ENCODE measurements around the gene COX7B.
"Not testable (repeated sequence)": the region's sequence is repeated elsewhere in the genome, so short reads cannot be mapped to it uniquely, and the experiment has no call there.

The COX7B gene

DNA sequence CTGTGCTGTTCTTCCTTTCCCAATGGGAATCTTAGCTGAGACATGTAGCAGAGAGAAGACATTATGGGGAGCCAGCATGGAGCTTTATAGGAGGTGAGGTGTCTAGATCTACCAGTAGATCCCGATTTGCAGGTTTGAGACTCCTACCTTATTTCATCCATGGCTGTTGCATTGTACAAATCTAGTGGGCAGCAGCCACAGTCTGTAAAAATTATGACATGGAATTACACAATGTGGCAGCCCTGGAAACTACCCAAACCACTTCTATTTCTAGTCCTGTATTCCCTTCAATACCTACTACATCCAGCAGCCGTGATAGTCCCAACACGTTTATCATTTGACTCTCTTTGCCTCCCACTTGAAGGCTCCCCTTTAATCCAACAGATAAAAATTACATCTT, 19.3 kb downstream of the COX7B start:
- H3K27me3 ChIP-seq (ENCODE audit: control insufficient read depth, insufficient read depth, low read length): no peaks in the 10 kb centered on the region
- no peaks in the 10 kb centered on the region for H3K9me3 ChIP-seq (replicated peaks; ENCODE audit: low read length)
- H3K4me3 ChIP-seq (ENCODE audit: low read length): no peak overlapping the region
- H3K36me3 ChIP-seq (ENCODE audit: insufficient read depth, low read length): no peaks in the 10 kb centered on the region
- no peaks in the 10 kb centered on the region for H3K4me1 ChIP-seq (ENCODE audit: control insufficient read depth, insufficient read depth, low read length)
- H3K4me2 ChIP-seq (ENCODE audit: low read length): no peak overlapping the region
- H3K9ac ChIP-seq (ENCODE audit: low read depth, low read length): no peak overlapping the region

DNA sequence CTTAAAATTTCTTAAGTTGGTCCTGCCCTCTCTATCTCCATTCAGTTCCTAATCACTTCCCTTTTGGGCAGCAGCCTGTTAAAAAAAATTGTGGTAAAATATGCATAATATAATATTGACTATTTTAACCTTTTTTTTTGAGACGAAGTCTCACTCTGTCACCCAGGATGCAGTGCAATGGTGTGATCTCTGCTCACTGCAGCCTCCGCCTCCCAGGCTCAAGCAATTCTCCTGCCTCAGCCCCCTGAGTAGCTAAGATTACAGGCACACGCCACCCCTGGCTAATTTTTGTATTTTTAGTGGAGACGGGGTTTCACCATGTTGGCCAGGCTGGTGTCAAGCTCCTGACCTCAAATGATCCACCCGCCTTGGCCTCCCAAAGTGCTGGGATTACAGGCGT, 20.1 kb downstream of the COX7B start:
- not testable (repeated sequence) for H3K4me3 ChIP-seq (ENCODE audit: low read length); H3K4me1 ChIP-seq (ENCODE audit: control insufficient read depth, insufficient read depth, low read length); H3K4me2 ChIP-seq (ENCODE audit: low read length); H3K27me3 ChIP-seq (ENCODE audit: control insufficient read depth, insufficient read depth, low read length); H3K9me3 ChIP-seq (replicated peaks; ENCODE audit: low read length); H3K36me3 ChIP-seq (ENCODE audit: insufficient read depth, low read length); H3K9ac ChIP-seq (ENCODE audit: low read depth, low read length)

GRCh38 chrX:77922787-77923186, 23.5 kb downstream of the COX7B start:
- Histone ChIP-seq H3K4me2 (ENCODE audit: low read length) (no peak overlapping the region), H3K36me3 (ENCODE audit: insufficient read depth, low read length) (no peaks in the 10 kb centered on the region), H3K4me3 (ENCODE audit: low read length) (no peak overlapping the region), H3K9me3 (replicated peaks; ENCODE audit: low read length) (no peaks in the 10 kb centered on the region), H3K4me1 (ENCODE audit: control insufficient read depth, insufficient read depth, low read length) (no peaks in the 10 kb centered on the region), H3K27me3 (ENCODE audit: control insufficient read depth, insufficient read depth, low read length) (no peaks in the 10 kb centered on the region), H3K9ac (ENCODE audit: low read depth, low read length) (no peak overlapping the region)

DNA sequence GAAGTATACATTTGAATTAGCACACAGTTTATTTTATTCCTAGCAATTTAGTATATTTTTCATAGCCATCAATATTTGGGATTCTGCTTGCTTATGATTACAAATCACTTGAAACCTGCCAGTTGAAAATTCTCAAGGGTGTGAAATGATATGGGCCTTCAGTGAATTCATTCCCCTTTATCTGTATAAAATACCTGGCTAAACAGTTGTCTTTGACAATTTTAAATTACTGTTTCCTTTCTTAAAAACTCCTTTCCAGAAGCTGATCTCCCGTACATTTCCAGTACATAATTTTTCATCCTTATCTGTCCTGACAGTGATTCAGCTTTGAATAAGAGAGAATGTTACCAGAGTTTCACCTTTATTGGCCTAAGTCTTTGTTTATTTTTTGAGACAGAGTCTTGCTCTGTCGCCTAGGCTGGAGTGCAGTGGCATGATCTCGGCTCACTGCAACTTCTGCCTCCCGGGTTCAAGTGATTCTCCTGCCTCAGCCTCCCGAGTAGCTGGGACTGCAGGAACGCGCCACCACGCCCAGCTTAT, 25.1 kb downstream of the COX7B start:
- Histone ChIP-seq H3K27me3 (ENCODE audit: control insufficient read depth, insufficient read depth, low read length) (no peaks in the 10 kb centered on the region), H3K9ac (ENCODE audit: low read depth, low read length) (no peak overlapping the region), H3K4me3 (ENCODE audit: low read length) (no peak overlapping the region), H3K4me1 (ENCODE audit: control insufficient read depth, insufficient read depth, low read length) (no peaks in the 10 kb centered on the region), H3K36me3 (ENCODE audit: insufficient read depth, low read length) (no peaks in the 10 kb centered on the region), H3K9me3 (replicated peaks; ENCODE audit: low read length) (no peaks in the 10 kb centered on the region), H3K4me2 (ENCODE audit: low read length) (no peak overlapping the region)

- Histone ChIP-seq H3K4me2 (ENCODE audit: low read length) (no peak overlapping the region), H3K36me3 (ENCODE audit: insufficient read depth, low read length) (no peaks in the 10 kb centered on the region), H3K4me3 (ENCODE audit: low read length) (no peak overlapping the region), H3K4me1 (ENCODE audit: control insufficient read depth, insufficient read depth, low read length) (no peaks in the 10 kb centered on the region), H3K9me3 (replicated peaks; ENCODE audit: low read length) (no peaks in the 10 kb centered on the region), H3K27me3 (ENCODE audit: control insufficient read depth, insufficient read depth, low read length) (no peaks in the 10 kb centered on the region), H3K9ac (ENCODE audit: low read depth, low read length) (no peak overlapping the region)
These were observed 26.5 kb downstream of the COX7B start for GRCh38 chrX:77925764-77926163.

DNA sequence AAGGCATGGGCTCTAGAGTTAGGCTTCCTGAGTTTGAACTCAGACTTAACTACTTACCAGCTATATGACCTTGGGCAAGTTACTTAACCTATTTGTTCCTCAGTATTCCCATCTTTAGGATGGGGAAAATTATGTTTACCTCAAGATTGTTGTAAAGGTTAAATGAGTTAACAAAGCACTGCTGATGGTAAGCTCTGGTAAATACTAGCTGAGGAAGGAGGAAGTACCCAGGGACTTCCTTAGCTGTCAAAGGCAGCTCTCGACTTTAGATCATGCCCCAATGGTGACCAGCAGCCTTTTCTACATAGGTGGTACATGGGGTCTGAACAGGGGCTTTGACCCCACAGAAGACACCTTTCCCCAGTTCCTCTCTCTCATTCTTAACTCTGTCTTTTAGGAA, 31.3 kb downstream of the COX7B start:
- Histone ChIP-seq H3K36me3 (ENCODE audit: insufficient read depth, low read length) (no peaks in the 10 kb centered on the region), H3K27me3 (ENCODE audit: control insufficient read depth, insufficient read depth, low read length) (no peaks in the 10 kb centered on the region), H3K4me3 (ENCODE audit: low read length) (no peak overlapping the region), H3K4me1 (ENCODE audit: control insufficient read depth, insufficient read depth, low read length) (no peaks in the 10 kb centered on the region), H3K4me2 (ENCODE audit: low read length) (no peak overlapping the region), H3K9me3 (replicated peaks; ENCODE audit: low read length) (no peaks in the 10 kb centered on the region), H3K9ac (ENCODE audit: low read depth, low read length) (no peak overlapping the region)

GRCh38 chrX:77935886-77936285, 36.6 kb downstream of the COX7B start:
- H3K9me3 ChIP-seq (replicated peaks; ENCODE audit: low read length): no peaks in the 10 kb centered on the region
- no peaks in the 10 kb centered on the region for H3K27me3 ChIP-seq (ENCODE audit: control insufficient read depth, insufficient read depth, low read length)
- H3K4me2 ChIP-seq (ENCODE audit: low read length): no peak overlapping the region
- peaks cover 8% of the 10 kb centered on the region for H3K4me1 ChIP-seq (ENCODE audit: control insufficient read depth, insufficient read depth, low read length)
- H3K9ac ChIP-seq (ENCODE audit: low read depth, low read length): no peak overlapping the region
- no peaks in the 10 kb centered on the region for H3K36me3 ChIP-seq (ENCODE audit: insufficient read depth, low read length)
- no peak overlapping the region for H3K4me3 ChIP-seq (ENCODE audit: low read length)

GRCh38 chrX:77936299-77936698, 37.0 kb downstream of the COX7B start:
- Histone ChIP-seq H3K4me1 (ENCODE audit: control insufficient read depth, insufficient read depth, low read length) (peaks cover 8% of the 10 kb centered on the region), H3K9ac (ENCODE audit: low read depth, low read length) (no peak overlapping the region), H3K36me3 (ENCODE audit: insufficient read depth, low read length) (no peaks in the 10 kb centered on the region), H3K9me3 (replicated peaks; ENCODE audit: low read length) (no peaks in the 10 kb centered on the region), H3K4me3 (ENCODE audit: low read length) (no peak overlapping the region), H3K4me2 (ENCODE audit: low read length) (no peak overlapping the region), H3K27me3 (ENCODE audit: control insufficient read depth, insufficient read depth, low read length) (no peaks in the 10 kb centered on the region)

DNA sequence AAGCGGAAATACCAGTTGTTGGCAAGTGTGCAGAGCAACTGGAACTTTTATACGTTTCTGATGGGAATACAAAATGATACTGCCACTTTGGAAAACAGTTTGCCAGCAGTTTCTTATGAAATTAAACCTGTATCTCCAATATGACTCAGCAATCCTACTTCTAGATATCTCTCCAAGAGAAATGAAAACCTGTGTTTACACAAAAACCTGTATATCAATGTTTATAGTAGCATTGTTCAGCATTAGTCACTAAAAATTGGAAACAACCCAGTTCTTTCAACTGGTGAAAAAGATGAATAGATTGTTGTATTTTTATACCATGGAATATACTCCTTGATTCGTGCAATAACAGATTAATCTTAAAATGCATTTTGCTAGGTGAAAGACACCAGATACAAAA, 38.0 kb downstream of the COX7B start:
- Histone ChIP-seq H3K9me3 (replicated peaks; ENCODE audit: low read length) (no peaks in the 10 kb centered on the region), H3K4me2 (ENCODE audit: low read length) (peak overlapping the region; percentile 34), H3K4me3 (ENCODE audit: low read length) (no peak overlapping the region), H3K27me3 (ENCODE audit: control insufficient read depth, insufficient read depth, low read length) (no peaks in the 10 kb centered on the region), H3K9ac (ENCODE audit: low read depth, low read length) (no peak overlapping the region), H3K4me1 (ENCODE audit: control insufficient read depth, insufficient read depth, low read length) (peaks cover 8% of the 10 kb centered on the region), H3K36me3 (ENCODE audit: insufficient read depth, low read length) (no peaks in the 10 kb centered on the region)

GRCh38 chrX:77938083-77938680, 38.9 kb downstream of the COX7B start:
- no peaks in the 10 kb centered on the region for H3K36me3 ChIP-seq (ENCODE audit: insufficient read depth, low read length)
- peaks cover 8% of the 10 kb centered on the region for H3K4me1 ChIP-seq (ENCODE audit: control insufficient read depth, insufficient read depth, low read length)
- H3K4me2 ChIP-seq (ENCODE audit: low read length): no peak overlapping the region
- no peak overlapping the region for H3K4me3 ChIP-seq (ENCODE audit: low read length)
- no peak overlapping the region for H3K9ac ChIP-seq (ENCODE audit: low read depth, low read length)
- no peaks in the 10 kb centered on the region for H3K27me3 ChIP-seq (ENCODE audit: control insufficient read depth, insufficient read depth, low read length)
- no peaks in the 10 kb centered on the region for H3K9me3 ChIP-seq (replicated peaks; ENCODE audit: low read length)

DNA sequence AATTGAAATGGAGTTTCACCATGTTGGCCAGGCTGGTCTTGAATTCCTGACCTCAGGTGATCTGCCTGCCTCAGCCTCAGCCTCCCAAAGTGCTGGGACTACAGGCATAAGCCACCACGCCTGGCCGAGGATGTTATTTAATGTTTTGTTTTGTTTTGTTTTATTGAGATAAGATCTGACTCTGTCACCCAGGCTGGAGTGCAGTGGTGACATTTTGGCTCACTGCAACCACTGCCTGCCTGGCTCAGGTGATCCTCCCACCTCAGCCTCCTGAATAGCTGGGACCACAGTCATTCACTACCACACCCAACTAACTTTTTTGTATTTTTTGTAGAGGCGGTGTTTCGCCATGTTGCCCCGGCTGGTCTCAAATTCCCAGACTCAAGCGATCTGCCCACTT, 45.8 kb downstream of the COX7B start:
- not testable (repeated sequence) for H3K4me2 ChIP-seq (ENCODE audit: low read length); H3K9me3 ChIP-seq (replicated peaks; ENCODE audit: low read length); H3K4me3 ChIP-seq (ENCODE audit: low read length); H3K27me3 ChIP-seq (ENCODE audit: control insufficient read depth, insufficient read depth, low read length); H3K9ac ChIP-seq (ENCODE audit: low read depth, low read length); H3K4me1 ChIP-seq (ENCODE audit: control insufficient read depth, insufficient read depth, low read length); H3K36me3 ChIP-seq (ENCODE audit: insufficient read depth, low read length)

- no peak overlapping the region for H3K4me2 ChIP-seq (ENCODE audit: low read length)
- no peak overlapping the region for H3K4me3 ChIP-seq (ENCODE audit: low read length)
- no peaks in the 10 kb centered on the region for H3K36me3 ChIP-seq (ENCODE audit: insufficient read depth, low read length)
- no peaks in the 10 kb centered on the region for H3K27me3 ChIP-seq (ENCODE audit: control insufficient read depth, insufficient read depth, low read length)
- no peaks in the 10 kb centered on the region for H3K4me1 ChIP-seq (ENCODE audit: control insufficient read depth, insufficient read depth, low read length)
- no peak overlapping the region for H3K9ac ChIP-seq (ENCODE audit: low read depth, low read length)
- H3K9me3 ChIP-seq (replicated peaks; ENCODE audit: low read length): no peaks in the 10 kb centered on the region
These were observed 46.8 kb downstream of the COX7B start for GRCh38 chrX:77945910-77946545.
